HCT116 (cell line): Measurements from ENCODE around the gene GRM1. TPM values are rescaled to one million over a fixed set of nuclear protein-coding genes. Genes with fewer than 3 reads are reported as not detected.

ENCODE experiments used
- ATAC-seq: fragments of 200-7000 bp; cut with Tn5 transposase; 2 replicates; pipeline ENCODE4 v1.9.1; 2020; ENCODE audit warnings: mild to moderate bottlenecking, moderate library complexity
- BruUV-seq: library from RNA; stranded (reverse); fragments of 400-500 nt; replicated peaks from 2 replicates; lab custom pipeline; 2021; lab: Mats Ljungman, UMichigan
- CTCF ChIA-PET: fragments of 300-600 bp; sonication (Branson Sonifier 250); formaldehyde crosslinking; loops from one replicate; lab custom pipeline; 2021; ENCODE audit warnings: antibody characterized with exemption; lab: Charles Lee
- POLR2A ChIA-PET: fragments of 300-600, 350-600 bp; sonication (Branson Sonifier 250); formaldehyde crosslinking; loops from one replicate; lab custom pipeline; 2021; ENCODE audit warnings: antibody characterized with exemption; lab: Charles Lee
- RAD21 ChIA-PET, 2 experiments: fragments of 300-600 bp; sonication (Branson Sonifier 250); formaldehyde crosslinking; loops; one replicate each; lab custom pipeline; 2023; ENCODE audit warnings: low total read pairs in 2 of 2; ENCODE audit not compliant: uncharacterized antibody in 2 of 2, unreplicated experiment in 2 of 2, low non-redundant PET in 1 of 2; lab: Charles Lee
- DNase-seq: peaks from one replicate; pipeline ENCODE4 v3.0.0-alpha.2; 2010; ENCODE audit warnings: low read depth, low spot score
- H2AFZ ChIP-seq: fragments of 200-600 bp; shearing (Covaris generic), sonication (generic); 2 replicates; pipeline ENCODE4 v1.6.1; 2017; ENCODE audit warnings: low read depth, mixed run types, mixed read lengths, antibody characterized with exemption, low read length; ENCODE audit not compliant: poor library complexity, severe bottlenecking
- H3K27ac ChIP-seq: 2 replicates; pipeline ENCODE4 v1.5.1; 2012; ENCODE audit warnings: low read depth, low read length
- H3K27me3 ChIP-seq: fragments of 200-600 bp; sonication (generic); 2 replicates; pipeline ENCODE4 v1.6.1; 2016; ENCODE audit warnings: mixed run types, low read length, mixed read lengths; ENCODE audit not compliant: insufficient read depth
- H3K36me3 ChIP-seq, 2 experiments: fragments of 200-500 bp in 1 of 2; fragments of 200-600 bp in 1 of 2; sonication (Bioruptor generic) in 1 of 2; sonication (generic) in 1 of 2; 2 replicates each; pipeline versions ENCODE4 v1.5.1 to v1.6.1; 2014 to 2016; ENCODE audit warnings: low read length in 2 of 2, inconsistent platforms in 1 of 2, mixed read lengths in 1 of 2, mixed run types in 1 of 2; ENCODE audit not compliant: insufficient read depth in 2 of 2, control insufficient read depth in 1 of 2
- H3K4me1 ChIP-seq, 2 experiments: fragments of 200-600 bp in 1 of 2; sonication (generic) in 1 of 2; 2 replicates each; pipeline versions ENCODE4 v1.5.1 to v1.6.1; 2012 to 2017; ENCODE audit warnings: low read length in 2 of 2, inconsistent platforms in 1 of 2, mild to moderate bottlenecking in 1 of 2, mixed read lengths in 1 of 2, mixed run types in 1 of 2, moderate library complexity in 1 of 2; ENCODE audit not compliant: insufficient read depth in 2 of 2, control insufficient read depth in 1 of 2
- H3K4me2 ChIP-seq: fragments of 200-600 bp; sonication (generic); 2 replicates; pipeline ENCODE4 v1.6.1; 2017; ENCODE audit warnings: mixed run types, low read length, mixed read lengths
- H3K4me3 ChIP-seq, 2 experiments: fragments of 200-600 bp in 1 of 2; sonication (generic) in 1 of 2; replicated peaks in 1 of 2; 2 replicates each; pipeline ENCODE4 v1.5.1; 2011 to 2016; ENCODE audit warnings: low read length in 2 of 2, control low read depth in 1 of 2, low read depth in 1 of 2, mild to moderate bottlenecking in 1 of 2, mixed read lengths in 1 of 2, mixed run types in 1 of 2
- H3K79me2 ChIP-seq: fragments of 200-600 bp; sonication (generic); 2 replicates; pipeline ENCODE4 v1.6.1; 2017; ENCODE audit warnings: mild to moderate bottlenecking, mixed run types, low read length, moderate library complexity, mixed read lengths; ENCODE audit not compliant: insufficient read depth
- H3K9ac ChIP-seq: fragments of 200-600 bp; sonication (generic); 2 replicates; pipeline ENCODE4 v1.6.1; 2016; ENCODE audit warnings: low read length, mixed read lengths
- H3K9me2 ChIP-seq: fragments of 200-600 bp; sonication (generic), shearing (Covaris generic); 2 replicates; pipeline ENCODE4 v1.6.1; 2017; ENCODE audit warnings: mixed run types, mild to moderate bottlenecking, moderate library complexity; ENCODE audit not compliant: insufficient read depth
- H3K9me3 ChIP-seq, 2 experiments: fragments of 200-500 bp in 1 of 2; fragments of 200-600 bp in 1 of 2; sonication (Bioruptor generic) in 1 of 2; sonication (generic) in 1 of 2; 2 replicates each; pipeline ENCODE4 v1.6.1; 2014 to 2017; ENCODE audit warnings: low read length in 2 of 2, mixed read lengths in 2 of 2, inconsistent platforms in 1 of 2, low read depth in 1 of 2, mild to moderate bottlenecking in 1 of 2, mixed run types in 1 of 2, moderate library complexity in 1 of 2; ENCODE audit not compliant: control insufficient read depth in 1 of 2, insufficient read depth in 1 of 2
- H4K20me1 ChIP-seq: fragments of 200-600 bp; sonication (generic), shearing (Covaris generic); 2 replicates; pipeline ENCODE4 v1.6.1; 2017; ENCODE audit warnings: mixed run types, mild to moderate bottlenecking, moderate library complexity; ENCODE audit not compliant: insufficient read depth
- CEBPB ChIP-seq: IDR thresholded peaks from 2 replicates; pipeline ENCODE4 v1.6.1; 2012; ENCODE audit warnings: low read depth
- EGR1 ChIP-seq: IDR thresholded peaks from 2 replicates; pipeline ENCODE4 v1.6.1; 2012; ENCODE audit warnings: low read depth
- EZH2 ChIP-seq: fragments of 200-600 bp; sonication (generic); IDR thresholded peaks from 2 replicates; pipeline ENCODE4 v1.6.1; 2017; ENCODE audit warnings: antibody characterized with exemption, mixed run types
- EZH2phosphoT487 ChIP-seq: fragments of 200-600 bp; IDR thresholded peaks from 2 replicates; pipeline ENCODE4 v1.6.1; 2018; ENCODE audit warnings: antibody characterized with exemption, borderline replicate concordance
- RAD21 ChIP-seq: IDR thresholded peaks from 2 replicates; pipeline ENCODE4 v1.6.1; 2012; ENCODE audit warnings: low read depth, mild to moderate bottlenecking
- SP1 ChIP-seq: IDR thresholded peaks from 2 replicates; pipeline ENCODE4 v1.6.1; 2012; ENCODE audit warnings: low read depth
- SRF ChIP-seq: IDR thresholded peaks from 2 replicates; pipeline ENCODE4 v1.6.1; 2012; ENCODE audit warnings: low read depth
- TCF7L2 ChIP-seq: IDR thresholded peaks from 2 replicates; pipeline ENCODE4 v1.7.0; 2011; ENCODE audit warnings: borderline replicate concordance, inconsistent platforms; ENCODE audit not compliant: insufficient read depth, insufficient read length; ENCODE audit errors: extremely low read depth
- YY1 ChIP-seq: IDR thresholded peaks from 2 replicates; pipeline ENCODE4 v1.6.1; 2011; ENCODE audit warnings: low read length, low read depth, moderate library complexity, mild to moderate bottlenecking; ENCODE audit not compliant: insufficient replicate concordance; ENCODE audit errors: extremely low read depth
- ZNF274 ChIP-seq: fragments of 200-500 bp; sonication (Bioruptor generic); IDR thresholded peaks from 2 replicates; pipeline ENCODE4 v1.6.1; 2014; ENCODE audit warnings: mild to moderate bottlenecking, low read depth, low read length, inconsistent platforms
- intact Hi-C: fragments of 100-400 bp; cut with micrococcal nuclease; formaldehyde crosslinking; loops from 2 replicates; pipeline ENCODE4 v1.10.0; 2022
- total RNA-seq: library from RNA; stranded (reverse); gene quantifications from one replicate; pipeline ENCODE4 v1.2.1, GENCODE V29; 2021; ENCODE audit not compliant: unreplicated experiment
- TF ChIP-seq, protein P1 (sequence below), 3 experiments: fragments of 200-600 bp in 1 of 3; sonication (generic) in 1 of 3; IDR thresholded peaks in 2 of 3; conservative IDR thresholded peaks in 1 of 3; 2 replicates each; pipeline ENCODE4 v1.5.1; 2012 to 2017; ENCODE audit warnings: low read depth in 2 of 3, low read length in 2 of 3, antibody characterized with exemption in 1 of 3, borderline replicate concordance in 1 of 3, control low read depth in 1 of 3, mild to moderate bottlenecking in 1 of 3, mixed read lengths in 1 of 3, mixed run types in 1 of 3, moderate library complexity in 1 of 3; ENCODE audit not compliant: insufficient read depth in 1 of 3
- TF ChIP-seq, protein P2 (sequence below): IDR thresholded peaks from 2 replicates; pipeline ENCODE4 v1.6.1; 2012

Gene GRM1
- total RNA-seq, 1 experiment from 2014 or later = not detected

DNA sequence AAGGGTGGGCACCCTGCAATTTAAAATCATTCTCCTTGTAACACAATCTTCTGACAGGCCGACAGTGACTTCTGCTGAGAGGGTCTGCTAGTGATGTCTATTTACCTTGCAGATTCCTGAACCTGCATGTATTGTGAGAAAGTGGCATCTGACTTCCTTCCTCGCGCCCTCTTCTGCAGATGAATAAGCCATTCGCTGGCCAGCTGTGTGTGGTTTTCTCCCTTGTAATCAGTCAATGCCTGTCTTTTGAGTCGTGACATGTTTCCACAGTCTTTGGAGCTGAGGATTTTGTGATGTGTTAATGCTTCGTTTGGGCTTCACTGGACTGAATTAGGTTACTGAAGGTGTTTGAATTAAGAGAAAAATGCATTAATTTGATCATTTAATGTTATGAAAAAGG is 125.3 kb downstream of the GRM1 start:
- no peak overlapping the region for H3K4me3 ChIP-seq
- no peak overlapping the region for H2AFZ ChIP-seq
- H3K79me2 ChIP-seq = no peaks in the 10 kb centered on the region
- H3K9ac ChIP-seq = no peak overlapping the region
- no peak for ATAC-seq
- CTCF ChIA-PET = no interaction called here
- no peaks in the 10 kb centered on the region for H4K20me1 ChIP-seq
- no peak overlapping the region for H3K4me2 ChIP-seq
- RAD21 ChIA-PET = no interaction called here
- TF ChIP-seq TCF7L2 (no peak), EGR1 (no peak), SP1 (no peak), YY1 (no peak), ZNF274 (no peak), EZH2 (no peak), RAD21 (no peak)
- TF ChIP-seq, protein P1, sequence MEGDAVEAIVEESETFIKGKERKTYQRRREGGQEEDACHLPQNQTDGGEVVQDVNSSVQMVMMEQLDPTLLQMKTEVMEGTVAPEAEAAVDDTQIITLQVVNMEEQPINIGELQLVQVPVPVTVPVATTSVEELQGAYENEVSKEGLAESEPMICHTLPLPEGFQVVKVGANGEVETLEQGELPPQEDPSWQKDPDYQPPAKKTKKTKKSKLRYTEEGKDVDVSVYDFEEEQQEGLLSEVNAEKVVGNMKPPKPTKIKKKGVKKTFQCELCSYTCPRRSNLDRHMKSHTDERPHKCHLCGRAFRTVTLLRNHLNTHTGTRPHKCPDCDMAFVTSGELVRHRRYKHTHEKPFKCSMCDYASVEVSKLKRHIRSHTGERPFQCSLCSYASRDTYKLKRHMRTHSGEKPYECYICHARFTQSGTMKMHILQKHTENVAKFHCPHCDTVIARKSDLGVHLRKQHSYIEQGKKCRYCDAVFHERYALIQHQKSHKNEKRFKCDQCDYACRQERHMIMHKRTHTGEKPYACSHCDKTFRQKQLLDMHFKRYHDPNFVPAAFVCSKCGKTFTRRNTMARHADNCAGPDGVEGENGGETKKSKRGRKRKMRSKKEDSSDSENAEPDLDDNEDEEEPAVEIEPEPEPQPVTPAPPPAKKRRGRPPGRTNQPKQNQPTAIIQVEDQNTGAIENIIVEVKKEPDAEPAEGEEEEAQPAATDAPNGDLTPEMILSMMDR (IDR thresholded peaks at IDR 0.05 in 2 of 3, conservative IDR thresholded peaks at IDR 0.05 in 1 of 3; ENCODE audit: borderline replicate concordance in 1 of 3, insufficient read depth in 1 of 3, low read depth in 2 of 3, low read length in 2 of 3) = no peak
- intact Hi-C loops = no loop called here
- DNase-seq = no peak
- H3K4me1 ChIP-seq = no peaks in the 10 kb centered on the region
- POLR2A ChIA-PET = no interaction called here
- no peaks in the 10 kb centered on the region for H3K9me3 ChIP-seq
- no peaks in the 10 kb centered on the region for H3K9me2 ChIP-seq
- H3K27me3 ChIP-seq = peaks cover 25% of the 10 kb centered on the region
- no TSS peak for BruUV-seq
- no peak overlapping the region for H3K27ac ChIP-seq
- no peaks in the 10 kb centered on the region for H3K36me3 ChIP-seq

DNA sequence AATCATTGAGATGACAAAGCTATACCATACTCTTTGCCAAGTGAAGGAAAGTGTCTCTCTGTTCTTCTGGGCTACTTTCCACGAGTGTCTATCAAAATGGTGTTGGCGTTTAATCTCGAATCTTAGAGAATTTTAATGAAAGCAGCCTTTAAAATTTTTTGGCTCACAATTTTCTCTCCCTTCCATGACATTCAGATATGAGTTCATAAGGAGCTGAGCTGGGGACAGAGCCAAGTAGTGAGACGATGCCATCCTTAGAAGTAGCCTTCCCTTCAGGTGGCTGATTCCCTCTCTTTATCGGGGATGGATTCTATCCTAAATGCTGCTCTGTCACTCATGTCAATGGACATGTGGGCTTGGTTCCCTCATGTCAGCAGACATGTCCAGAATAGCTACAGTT is 132.8 kb downstream of the GRM1 start:
- Histone ChIP-seq H4K20me1 (no peaks in the 10 kb centered on the region), H3K9me3 (no peaks in the 10 kb centered on the region), H3K9me2 (no peaks in the 10 kb centered on the region), H3K79me2 (no peaks in the 10 kb centered on the region), H3K9ac (no peak overlapping the region), H2AFZ (no peak overlapping the region), H3K36me3 (no peaks in the 10 kb centered on the region), H3K27ac (no peak overlapping the region), H3K27me3 (peaks cover 16% of the 10 kb centered on the region), H3K4me3 (no peak overlapping the region), H3K4me2 (no peak overlapping the region), H3K4me1 (no peaks in the 10 kb centered on the region)
- intact Hi-C loops = no loop called here
- TF ChIP-seq CEBPB (no peak), ZNF274 (no peak), SRF (no peak), EZH2phosphoT487 (no peak), SP1 (no peak), RAD21 (no peak), YY1 (no peak)
- TF ChIP-seq, protein P1 (IDR thresholded peaks at IDR 0.05 in 2 of 3, conservative IDR thresholded peaks at IDR 0.05 in 1 of 3; ENCODE audit: borderline replicate concordance in 1 of 3, insufficient read depth in 1 of 3, low read depth in 2 of 3, low read length in 2 of 3) = no peak
- TF ChIP-seq, protein P2, sequence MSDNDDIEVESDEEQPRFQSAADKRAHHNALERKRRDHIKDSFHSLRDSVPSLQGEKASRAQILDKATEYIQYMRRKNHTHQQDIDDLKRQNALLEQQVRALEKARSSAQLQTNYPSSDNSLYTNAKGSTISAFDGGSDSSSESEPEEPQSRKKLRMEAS = no peak
- ATAC-seq (no peak), DNase-seq (no peak)
- CTCF ChIA-PET = no interaction called here
- RAD21 ChIA-PET = no interaction called here
- no TSS peak for BruUV-seq
- POLR2A ChIA-PET = no interaction called here
